K562 (cell line): ENCODE data around the gene DENND5B.

Source experiments
- EZH2 ChIP-seq: IDR thresholded peaks from 2 replicates; pipeline ENCODE4 v1.6.1; 2012; ENCODE audit warnings: low read depth, mild to moderate bottlenecking, inconsistent platforms, low read length, borderline replicate concordance
- GATAD2B ChIP-seq: fragments of 450-650 bp; IDR thresholded peaks from 2 replicates; pipeline ENCODE4 v1.6.1; 2017; ENCODE audit warnings: mild to moderate bottlenecking, borderline replicate concordance
- KDM1A ChIP-seq, 2 experiments: fragments of 450-650 bp; IDR thresholded peaks; 2 replicates each; pipeline ENCODE4 v1.6.1; 2016; ENCODE audit warnings: mild to moderate bottlenecking in 2 of 2
- KLF1 ChIP-seq: fragments of 450-650 bp; IDR thresholded peaks from 2 replicates; pipeline ENCODE4 v1.6.1; 2016; ENCODE audit warnings: missing genetic modification characterization, missing compliant biosample characterization
- POLR2AphosphoS2 ChIP-seq: IDR thresholded peaks from 2 replicates; pipeline ENCODE4 v1.6.1; 2012; ENCODE audit warnings: low read length, improper control_type of control experiment
- RNF2 ChIP-seq: sonication (generic); IDR thresholded peaks from 2 replicates; pipeline ENCODE4 v1.6.1; 2016
- SMARCA4 ChIP-seq: fragments of 450-650 bp; IDR thresholded peaks from 2 replicates; pipeline ENCODE4 v1.6.1; 2016
- SOX6 ChIP-seq: fragments of 450-650 bp; IDR thresholded peaks from 2 replicates; pipeline ENCODE4 v1.6.1; 2014; ENCODE audit warnings: mild to moderate bottlenecking
- TARDBP ChIP-seq: fragments of 450-650 bp; IDR thresholded peaks from 2 replicates; pipeline ENCODE4 v1.6.1; 2016
- ZNF707 ChIP-seq: fragments of 250-450 bp; sonication (Bioruptor Pico); conservative IDR thresholded peaks from 2 replicates; pipeline ENCODE4 v1.8.0; 2022; ENCODE audit warnings: inconsistent platforms, mild to moderate bottlenecking, moderate library complexity
- TF ChIP-seq, protein P1 (sequence below), 3 experiments: IDR thresholded peaks in 2 of 3; conservative IDR thresholded peaks in 1 of 3; 2 replicates each; pipeline ENCODE4 v1.5.1; 2011 to 2012; ENCODE audit warnings: low read length in 3 of 3, mild to moderate bottlenecking in 3 of 3, control low read depth in 2 of 3, improper control_type of control experiment in 1 of 3, inconsistent platforms in 1 of 3, low read depth in 1 of 3, mixed read lengths in 1 of 3, moderate library complexity in 1 of 3; ENCODE audit not compliant: insufficient read depth in 2 of 3
- TF ChIP-seq, protein P2 (sequence below): sonication (generic); formaldehyde crosslinking; IDR thresholded peaks from 2 replicates; pipeline ENCODE4 v1.9.0; 2022; ENCODE audit warnings: mild to moderate bottlenecking, missing genetic modification reagents
- TF ChIP-seq, protein P3 (sequence below): sonication (generic); formaldehyde crosslinking; IDR thresholded peaks from 2 replicates; pipeline ENCODE4 v1.8.1; 2023; ENCODE audit warnings: mild to moderate bottlenecking, missing genetic modification reagents

DNA sequence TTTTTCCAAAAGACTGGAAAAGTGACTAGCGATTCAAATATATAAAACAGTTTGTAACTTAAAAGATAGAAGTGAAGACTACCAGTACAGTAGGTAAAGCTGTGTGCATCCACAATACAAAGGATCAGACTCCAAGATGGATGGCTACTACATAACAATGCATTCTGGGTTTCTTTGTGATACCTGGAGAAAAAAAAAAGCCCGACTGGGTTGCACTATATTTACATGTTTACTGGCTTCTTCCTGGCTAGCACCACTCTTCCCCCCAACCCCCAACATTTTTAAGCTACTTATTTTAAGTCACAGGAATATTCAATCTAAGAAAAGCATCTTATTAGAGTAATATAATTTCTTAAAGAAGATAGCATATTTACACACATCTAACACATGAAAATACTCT lies 203.9 kb downstream of the DENND5B start:
- TF ChIP-seq SMARCA4: no peak
- TF ChIP-seq, protein P1, sequence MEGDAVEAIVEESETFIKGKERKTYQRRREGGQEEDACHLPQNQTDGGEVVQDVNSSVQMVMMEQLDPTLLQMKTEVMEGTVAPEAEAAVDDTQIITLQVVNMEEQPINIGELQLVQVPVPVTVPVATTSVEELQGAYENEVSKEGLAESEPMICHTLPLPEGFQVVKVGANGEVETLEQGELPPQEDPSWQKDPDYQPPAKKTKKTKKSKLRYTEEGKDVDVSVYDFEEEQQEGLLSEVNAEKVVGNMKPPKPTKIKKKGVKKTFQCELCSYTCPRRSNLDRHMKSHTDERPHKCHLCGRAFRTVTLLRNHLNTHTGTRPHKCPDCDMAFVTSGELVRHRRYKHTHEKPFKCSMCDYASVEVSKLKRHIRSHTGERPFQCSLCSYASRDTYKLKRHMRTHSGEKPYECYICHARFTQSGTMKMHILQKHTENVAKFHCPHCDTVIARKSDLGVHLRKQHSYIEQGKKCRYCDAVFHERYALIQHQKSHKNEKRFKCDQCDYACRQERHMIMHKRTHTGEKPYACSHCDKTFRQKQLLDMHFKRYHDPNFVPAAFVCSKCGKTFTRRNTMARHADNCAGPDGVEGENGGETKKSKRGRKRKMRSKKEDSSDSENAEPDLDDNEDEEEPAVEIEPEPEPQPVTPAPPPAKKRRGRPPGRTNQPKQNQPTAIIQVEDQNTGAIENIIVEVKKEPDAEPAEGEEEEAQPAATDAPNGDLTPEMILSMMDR (IDR thresholded peaks at IDR 0.05 in 2 of 3, conservative IDR thresholded peaks at IDR 0.05 in 1 of 3; ENCODE audit: insufficient read depth in 2 of 3, low read depth in 1 of 3, low read length in 3 of 3): no peak
- TF ChIP-seq ZNF707 (CRISPR knock-in tag): no peak
- TF ChIP-seq POLR2AphosphoS2: no peak
- TF ChIP-seq SOX6: no peak
- no peak for TF ChIP-seq GATAD2B
- no peak for TF ChIP-seq RNF2
- TF ChIP-seq TARDBP: no peak
- no peak for TF ChIP-seq EZH2
- TF ChIP-seq, protein P2, sequence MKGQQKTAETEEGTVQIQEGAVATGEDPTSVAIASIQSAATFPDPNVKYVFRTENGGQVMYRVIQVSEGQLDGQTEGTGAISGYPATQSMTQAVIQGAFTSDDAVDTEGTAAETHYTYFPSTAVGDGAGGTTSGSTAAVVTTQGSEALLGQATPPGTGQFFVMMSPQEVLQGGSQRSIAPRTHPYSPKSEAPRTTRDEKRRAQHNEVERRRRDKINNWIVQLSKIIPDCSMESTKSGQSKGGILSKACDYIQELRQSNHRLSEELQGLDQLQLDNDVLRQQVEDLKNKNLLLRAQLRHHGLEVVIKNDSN (CRISPR knock-in tag): no peak
- TF ChIP-seq, protein P3, sequence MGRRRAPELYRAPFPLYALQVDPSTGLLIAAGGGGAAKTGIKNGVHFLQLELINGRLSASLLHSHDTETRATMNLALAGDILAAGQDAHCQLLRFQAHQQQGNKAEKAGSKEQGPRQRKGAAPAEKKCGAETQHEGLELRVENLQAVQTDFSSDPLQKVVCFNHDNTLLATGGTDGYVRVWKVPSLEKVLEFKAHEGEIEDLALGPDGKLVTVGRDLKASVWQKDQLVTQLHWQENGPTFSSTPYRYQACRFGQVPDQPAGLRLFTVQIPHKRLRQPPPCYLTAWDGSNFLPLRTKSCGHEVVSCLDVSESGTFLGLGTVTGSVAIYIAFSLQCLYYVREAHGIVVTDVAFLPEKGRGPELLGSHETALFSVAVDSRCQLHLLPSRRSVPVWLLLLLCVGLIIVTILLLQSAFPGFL: no peak
- no peak for TF ChIP-seq KLF1 (tag)
- no peak for TF ChIP-seq KDM1A (IDR thresholded peaks at IDR 0.05)
